ENCODE results near the gene DDX3X. TPM values are rescaled to one million over a fixed set of nuclear protein-coding genes. Genes with fewer than 3 reads are reported as not detected.

DDX3X gene
- total and polyA plus RNA-seq, 2 of the 13 experiments (the other 11 are each of a cell fraction or from before 2014, with no cell fraction given) = 53.5 to 239 TPM

DNA sequence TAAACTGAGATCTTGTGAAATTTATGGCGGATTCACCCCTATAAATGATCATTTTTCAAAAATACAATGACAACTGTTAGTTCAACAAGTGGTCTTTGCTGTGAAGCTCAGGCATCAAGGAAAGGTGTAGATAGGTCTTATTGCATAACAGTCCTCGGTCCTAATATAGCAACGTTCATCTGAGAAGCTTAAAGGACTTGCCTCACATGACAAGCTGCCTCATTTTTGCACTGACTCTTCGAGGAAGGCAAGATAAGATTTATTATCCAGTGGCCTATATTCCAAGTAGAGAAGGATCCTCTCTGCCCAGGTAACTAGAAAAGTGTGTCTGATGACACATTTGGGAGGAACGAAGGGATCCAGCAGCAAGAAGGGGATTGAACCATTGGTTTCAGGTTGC, 13.6 kb upstream of the DDX3X start:
- H2AFZ ChIP-seq (ENCODE audit: low read length) = no peak overlapping the region
- H3K27ac ChIP-seq (ENCODE audit: extremely low read length, insufficient read depth, low read length) = no peak overlapping the region
- POLR2A ChIA-PET = no interaction called here
- TF ChIP-seq TAF15 (IDR thresholded peaks at IDR 0.05; ENCODE audit: low read depth, low read length, poor library complexity, severe bottlenecking) (no peak), NFE2 (CRISPR knock-in tag; IDR thresholded peaks at IDR 0.05) (no peak), ZNF10 (CRISPR knock-in tag; IDR thresholded peaks at IDR 0.05; ENCODE audit: borderline replicate concordance, low read depth) (no peak), TOE1 (CRISPR knock-in tag; IDR thresholded peaks at IDR 0.05) (no peak), SYNCRIP (IDR thresholded peaks at IDR 0.05; ENCODE audit: insufficient read depth, low read depth, low read length) (no peak), ZNF766 (CRISPR knock-in tag; IDR thresholded peaks at IDR 0.05; ENCODE audit: borderline replicate concordance) (no peak), ZNF510 (CRISPR knock-in tag; IDR thresholded peaks at IDR 0.05; ENCODE audit: low read depth) (no peak), SAP130 (CRISPR knock-in tag; IDR thresholded peaks at IDR 0.05; ENCODE audit: low read depth) (no peak), MED13 (CRISPR knock-in tag; IDR thresholded peaks at IDR 0.05) (no peak)
- H3K9ac ChIP-seq (ENCODE audit: insufficient read depth, low read depth, low read length) = no peak overlapping the region
- no peak overlapping the region for H3K4me3 ChIP-seq (replicated peaks in 1 of 3; ENCODE audit: insufficient read depth in 1 of 3, low read depth in 2 of 3, low read length in 3 of 3)
- intact Hi-C loops (cut with micrococcal nuclease; ENCODE audit: unreplicated experiment) (no loop called here), in situ Hi-C loops (cut with HindIII; ENCODE audit: extremely low pct_ligation_motif_present, low pct_unique_long_range_greater_than_20kb) (no loop called here)
- ATAC-seq = no peak
- WGBS (ENCODE audit: low lambda C conversion rate) = 45% methylated on average over 5 of the region's 5 CpGs
- H4K20me1 ChIP-seq (ENCODE audit: insufficient read depth, low read length) = no peaks in the 10 kb centered on the region
- H3K36me3 ChIP-seq (replicated peaks in 1 of 2; ENCODE audit: control insufficient read depth in 1 of 2, insufficient read depth in 2 of 2, low read length in 2 of 2) = no peaks in the 10 kb centered on the region
- no peaks in the 10 kb centered on the region for H3K27me3 ChIP-seq (ENCODE audit: control insufficient read depth in 1 of 2, insufficient read depth in 2 of 2, low read length in 2 of 2)
- CTCF ChIA-PET (ENCODE audit: low intra/inter-chr PET ratio, low total read pairs) = no interaction called here
- H3K4me1 ChIP-seq (ENCODE audit: insufficient read depth, low read length) = no peaks in the 10 kb centered on the region
- H3K79me2 ChIP-seq (ENCODE audit: insufficient read depth, low read length) = no peaks in the 10 kb centered on the region
- DNase-seq (ENCODE audit: low spot score) = no peak
- no peaks in the 10 kb centered on the region for H3K9me3 ChIP-seq (ENCODE audit: low read length)
- H3K4me2 ChIP-seq (ENCODE audit: low read depth, low read length) = no peak overlapping the region
- FAIRE-seq = no peak
- BruUV-seq (replicated peaks) = no TSS peak

DNA sequence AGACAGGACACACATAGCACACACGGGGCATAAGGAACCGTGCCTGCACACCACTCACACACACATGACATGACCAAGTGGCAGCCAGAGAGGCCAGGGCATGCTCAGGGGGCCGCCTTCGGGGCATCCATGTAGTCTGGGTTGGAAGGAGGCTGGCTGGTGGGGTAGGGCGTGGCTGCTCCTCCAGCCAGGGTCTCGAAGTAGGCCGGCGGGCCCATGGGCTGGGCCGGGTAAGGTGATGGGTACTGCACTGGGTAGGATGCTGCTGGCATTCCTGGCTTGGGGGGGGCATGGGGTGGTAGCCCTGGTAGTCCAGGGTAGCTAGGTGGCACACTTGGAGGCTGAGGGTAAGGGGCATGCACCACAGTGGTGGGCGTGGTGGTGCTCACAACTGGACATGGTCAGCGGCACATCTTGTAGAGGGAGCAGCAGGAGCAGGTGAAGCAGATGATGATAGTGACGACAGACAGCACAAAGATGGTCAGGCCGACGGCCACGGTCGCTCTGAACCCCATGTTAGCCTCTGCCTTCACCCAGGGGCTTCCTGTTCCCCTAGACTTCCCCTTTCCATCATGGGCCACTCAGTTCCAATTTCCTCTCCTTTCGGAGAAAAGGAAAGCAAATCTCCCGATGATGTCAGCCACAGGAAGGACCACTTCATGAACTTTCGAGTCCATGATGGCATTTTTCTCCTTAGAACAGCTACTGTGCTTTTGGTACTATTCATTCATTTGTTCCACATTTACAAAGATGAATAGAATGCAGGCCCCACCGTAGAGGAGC, 10.9 kb upstream of the DDX3X start:
- CTCF ChIA-PET (ENCODE audit: low intra/inter-chr PET ratio, low total read pairs) = no interaction called here
- Histone ChIP-seq H3K4me3 (replicated peaks in 1 of 3; ENCODE audit: insufficient read depth in 1 of 3, low read depth in 2 of 3, low read length in 3 of 3) (no peak overlapping the region), H3K36me3 (replicated peaks in 1 of 2; ENCODE audit: control insufficient read depth in 1 of 2, insufficient read depth in 2 of 2, low read length in 2 of 2) (no peaks in the 10 kb centered on the region), H3K4me1 (ENCODE audit: insufficient read depth, low read length) (peaks cover 8% of the 10 kb centered on the region), H3K27ac (ENCODE audit: extremely low read length, insufficient read depth, low read length) (no peak overlapping the region), H3K9me3 (ENCODE audit: low read length) (no peaks in the 10 kb centered on the region), H3K79me2 (ENCODE audit: insufficient read depth, low read length) (no peaks in the 10 kb centered on the region), H4K20me1 (ENCODE audit: insufficient read depth, low read length) (no peaks in the 10 kb centered on the region), H3K27me3 (ENCODE audit: control insufficient read depth in 1 of 2, insufficient read depth in 2 of 2, low read length in 2 of 2) (no peaks in the 10 kb centered on the region), H2AFZ (ENCODE audit: low read length) (no peak overlapping the region), H3K4me2 (ENCODE audit: low read depth, low read length) (no peak overlapping the region), H3K9ac (ENCODE audit: insufficient read depth, low read depth, low read length) (no peak overlapping the region)
- ATAC-seq = no peak
- BruUV-seq (replicated peaks) = no TSS peak
- no peak for FAIRE-seq
- POLR2A ChIA-PET = no interaction called here
- intact Hi-C loops (cut with micrococcal nuclease; ENCODE audit: unreplicated experiment) (no loop called here), in situ Hi-C loops (cut with HindIII; ENCODE audit: extremely low pct_ligation_motif_present, low pct_unique_long_range_greater_than_20kb) (no loop called here)
- DNase-seq (ENCODE audit: low spot score) = no peak
- WGBS (ENCODE audit: low lambda C conversion rate) = 54% methylated on average over 11 of the region's 20 CpGs
- TF ChIP-seq ZNF318 (CRISPR knock-in tag; IDR thresholded peaks at IDR 0.05) (no peak), ZNF232 (CRISPR knock-in tag; IDR thresholded peaks at IDR 0.05; ENCODE audit: borderline replicate concordance) (no peak)

Data from HepG2 (cell line).